ENCODE results near the gene TCTN2. TPM values are rescaled to one million over a fixed set of nuclear protein-coding genes. Genes with fewer than 3 reads are reported as not detected.

Gene TCTN2
- total and polyA plus RNA-seq, 9 of the 15 experiments (the other 6 are each of a cell fraction or from before 2014, with no cell fraction given): 0.58 to 5.5 (median 3.6) TPM

- TF ChIP-seq NKRF (IDR thresholded peaks at IDR 0.05; ENCODE audit: borderline replicate concordance) (peak; percentile 95), HMG20B (CRISPR knock-in tag; IDR thresholded peaks at IDR 0.05) (no peak), XRCC3 (IDR thresholded peaks at IDR 0.05) (no peak), CBFB (CRISPR knock-in tag; IDR thresholded peaks at IDR 0.05) (0 out of 2 replicates have a peak, but pooled peaks have one; percentile 51), ZNF444 (CRISPR knock-in tag; IDR thresholded peaks at IDR 0.05) (no peak), HNRNPLL (IDR thresholded peaks at IDR 0.05; ENCODE audit: low read depth, low read length, poor library complexity, severe bottlenecking) (no peak), ZNF584 (CRISPR knock-in tag; IDR thresholded peaks at IDR 0.05; ENCODE audit: low read depth) (no peak), POU5F1 (IDR thresholded peaks at IDR 0.05; ENCODE audit: borderline replicate concordance, low read depth, low read length, partially characterized antibody) (no peak), E2F1 (CRISPR knock-in tag; IDR thresholded peaks at IDR 0.05) (no peak), MXD1 (CRISPR knock-in tag; IDR thresholded peaks at IDR 0.05; ENCODE audit: borderline replicate concordance, poor library complexity, severe bottlenecking) (no peak), ZNF232 (CRISPR knock-in tag; IDR thresholded peaks at IDR 0.05) (no peak), EHMT2 (IDR thresholded peaks at IDR 0.05) (no peak), RBBP5 (IDR thresholded peaks at IDR 0.05; ENCODE audit: borderline replicate concordance, insufficient read depth, low read length, poor library complexity, severe bottlenecking) (peak; percentile 41), ARID3A (IDR thresholded peaks at IDR 0.05; ENCODE audit: borderline replicate concordance, low read depth, low read length) (no peak)
These were observed at the start of gene TCTN2 (continued) for GRCh38 chr12:123670882-123671728.

All from K562 (cell line).